H9 (cell line): Measurements from ENCODE around the gene DDC. TPM values are rescaled to one million over a fixed set of nuclear protein-coding genes. Genes with fewer than 3 reads are reported as not detected.

ENCODE experiments used
- DNase-seq: peaks from one replicate; pipeline ENCODE4 v3.0.0-alpha.2; 2017
- H2AFZ ChIP-seq: one replicate; pipeline ENCODE4 v1.6.1; 2013; ENCODE audit warnings: mild to moderate bottlenecking, low read length, control low read depth, moderate library complexity
- H2AK5ac ChIP-seq: 2 replicates; pipeline ENCODE4 v1.6.1; 2013; ENCODE audit warnings: low read length, control low read depth, mixed read lengths; ENCODE audit not compliant: insufficient read length
- H2BK120ac ChIP-seq: one replicate; pipeline ENCODE4 v1.6.1; 2013; ENCODE audit warnings: low read depth, mild to moderate bottlenecking, low read length, control low read depth, inconsistent platforms; ENCODE audit not compliant: poor library complexity, severe bottlenecking
- H2BK12ac ChIP-seq: 2 replicates; pipeline ENCODE4 v1.6.1; 2013; ENCODE audit warnings: low read length, control low read depth, mixed read lengths, low read depth; ENCODE audit not compliant: insufficient read length
- H2BK15ac ChIP-seq: 2 replicates; pipeline ENCODE4 v1.6.1; 2013; ENCODE audit warnings: low read depth, low read length, control low read depth
- H2BK20ac ChIP-seq: one replicate; pipeline ENCODE4 v1.6.1; 2013; ENCODE audit warnings: low read depth, mild to moderate bottlenecking, low read length, control low read depth, inconsistent platforms; ENCODE audit not compliant: poor library complexity, severe bottlenecking
- H2BK5ac ChIP-seq: 2 replicates; pipeline ENCODE4 v1.6.1; 2013; ENCODE audit warnings: low read length, control low read depth, mixed read lengths; ENCODE audit not compliant: insufficient read length
- H3K14ac ChIP-seq: 2 replicates; pipeline ENCODE4 v1.6.1; 2013; ENCODE audit warnings: low read length, control low read depth; ENCODE audit not compliant: insufficient read depth
- H3K18ac ChIP-seq: 2 replicates; pipeline ENCODE4 v1.6.1; 2013; ENCODE audit warnings: low read depth, mild to moderate bottlenecking, mixed read lengths, low read length, control low read depth; ENCODE audit not compliant: insufficient read length
- H3K23ac ChIP-seq: 2 replicates; pipeline ENCODE4 v1.6.1; 2013; ENCODE audit warnings: low read length, control low read depth, mixed read lengths, low read depth; ENCODE audit not compliant: insufficient read length
- H3K23me2 ChIP-seq: 2 replicates; pipeline ENCODE4 v1.6.1; 2013; ENCODE audit warnings: low read depth, mild to moderate bottlenecking, mixed read lengths, low read length, control low read depth; ENCODE audit not compliant: insufficient read length, poor library complexity, severe bottlenecking
- H3K27ac ChIP-seq: 2 replicates; pipeline ENCODE4 v1.5.1; 2013; ENCODE audit warnings: low read length, control low read depth, mixed read lengths, low read depth; ENCODE audit not compliant: insufficient read length
- H3K27me3 ChIP-seq: 2 replicates; pipeline ENCODE4 v1.6.1; 2013; ENCODE audit warnings: low read length, control low read depth, inconsistent platforms; ENCODE audit not compliant: insufficient read depth
- H3K4ac ChIP-seq: 2 replicates; pipeline ENCODE4 v1.6.1; 2013; ENCODE audit warnings: low read depth, mild to moderate bottlenecking, control low read depth, inconsistent platforms, low read length, moderate library complexity
- H3K4me1 ChIP-seq: 2 replicates; pipeline ENCODE4 v1.6.1; 2013; ENCODE audit warnings: low read length, control low read depth, inconsistent platforms; ENCODE audit not compliant: insufficient read depth
- H3K4me2 ChIP-seq: 2 replicates; pipeline ENCODE4 v1.6.1; 2013; ENCODE audit warnings: low read length, control low read depth, mixed read lengths; ENCODE audit not compliant: insufficient read length, insufficient read depth
- H3K56ac ChIP-seq: 2 replicates; pipeline ENCODE4 v1.6.1; 2013; ENCODE audit warnings: low read depth, mild to moderate bottlenecking, mixed read lengths, low read length, control low read depth; ENCODE audit not compliant: insufficient read length
- H3K79me1 ChIP-seq: 2 replicates; pipeline ENCODE4 v1.6.1; 2013; ENCODE audit warnings: low read depth, mild to moderate bottlenecking, moderate library complexity, low read length, control low read depth, inconsistent platforms; ENCODE audit not compliant: insufficient read depth, poor library complexity, severe bottlenecking
- H3K79me2 ChIP-seq: 2 replicates; pipeline ENCODE4 v1.6.1; 2013; ENCODE audit warnings: low read length, control low read depth, inconsistent platforms; ENCODE audit not compliant: insufficient read depth
- H3K9ac ChIP-seq: 2 replicates; pipeline ENCODE4 v1.6.1; 2013; ENCODE audit warnings: low read length, control low read depth, mixed read lengths; ENCODE audit not compliant: insufficient read length; ENCODE audit errors: extremely low read depth
- H3K9me3 ChIP-seq: one replicate; pipeline ENCODE4 v1.6.1; 2013; ENCODE audit warnings: low read depth, low read length, inconsistent platforms; ENCODE audit not compliant: control insufficient read depth
- H3T11ph ChIP-seq: one replicate; pipeline ENCODE4 v1.6.1; 2013; ENCODE audit warnings: mild to moderate bottlenecking, low read length, control low read depth, inconsistent platforms
- H4K20me1 ChIP-seq: one replicate; pipeline ENCODE4 v1.6.1; 2013; ENCODE audit not compliant: control insufficient read depth, insufficient read length, insufficient read depth
- H4K5ac ChIP-seq: 2 replicates; pipeline ENCODE4 v1.6.1; 2013; ENCODE audit warnings: low read depth, mild to moderate bottlenecking, mixed read lengths, low read length, control low read depth; ENCODE audit not compliant: insufficient read length
- H4K8ac ChIP-seq: replicated peaks from 2 replicates; pipeline ENCODE4 v1.6.1; 2013; ENCODE audit warnings: low read length, control low read depth, mixed read lengths, low read depth; ENCODE audit not compliant: insufficient read length
- H4K91ac ChIP-seq: 2 replicates; pipeline ENCODE4 v1.6.1; 2013; ENCODE audit warnings: low read depth, mild to moderate bottlenecking, moderate library complexity, mixed read lengths, low read length, control low read depth; ENCODE audit not compliant: insufficient read length
- H3K27ac Mint-ChIP-seq, 3 experiments: 2 replicates in 2 of 3; 3 replicates in 1 of 3; pipeline ENCODE4 v1.8.0; 2020 to 2021; ENCODE audit warnings: mixed read lengths in 3 of 3, mild to moderate bottlenecking in 1 of 3, moderate library complexity in 1 of 3
- H3K27me3 Mint-ChIP-seq: 2 replicates; pipeline ENCODE4 v1.8.0; 2021; ENCODE audit warnings: low read depth, mild to moderate bottlenecking, moderate library complexity, mixed read lengths
- H3K36me3 Mint-ChIP-seq, 3 experiments: 2 replicates in 2 of 3; 3 replicates in 1 of 3; pipeline ENCODE4 v1.8.0; 2020 to 2021; ENCODE audit warnings: low read depth in 3 of 3, mixed read lengths in 3 of 3; ENCODE audit not compliant: insufficient read depth in 1 of 3
- H3K4me1 Mint-ChIP-seq, 2 experiments: 2 replicates each; pipeline ENCODE4 v1.8.0; 2020; ENCODE audit warnings: mixed read lengths in 2 of 2
- H3K4me3 Mint-ChIP-seq, 2 experiments: 2 replicates in 1 of 2; 3 replicates in 1 of 2; pipeline ENCODE4 v1.8.0; 2020 to 2021; ENCODE audit warnings: mild to moderate bottlenecking in 2 of 2, mixed read lengths in 2 of 2, moderate library complexity in 1 of 2
- H3K9me3 Mint-ChIP-seq, 2 experiments: 2 replicates in 1 of 2; 3 replicates in 1 of 2; pipeline ENCODE4 v1.8.0; 2020; ENCODE audit warnings: mild to moderate bottlenecking in 2 of 2, mixed read lengths in 2 of 2, moderate library complexity in 1 of 2
- CTCF ChIP-seq: fragments of 200-600 bp; sonication (generic); conservative IDR thresholded peaks from 3 replicates; pipeline ENCODE4 v1.8.0; 2021; ENCODE audit warnings: antibody characterized with exemption, mild to moderate bottlenecking
- total RNA-seq: library from RNA; stranded (reverse); gene quantifications from 2 replicates; pipeline ENCODE4 v1.2.1, GENCODE V29; 2021

DDC gene
- total RNA-seq, 1 experiment from 2014 or later = not detected

- Histone ChIP-seq H2BK5ac (no peak overlapping the region), H2AK5ac (no peak overlapping the region), H3K23ac (no peak overlapping the region), H3T11ph (no peak overlapping the region), H2BK20ac (no peak overlapping the region), H3K27ac (no peak overlapping the region), H3K56ac (no peak overlapping the region), H3K9me3 (no peaks in the 10 kb centered on the region), H2BK12ac (no peak overlapping the region), H3K4me2 (no peak overlapping the region), H3K79me1 (no peaks in the 10 kb centered on the region), H3K9ac (no peak overlapping the region), H4K5ac (no peak overlapping the region), H3K14ac (no peak overlapping the region), H3K4ac (no peak overlapping the region), H4K91ac (no peak overlapping the region), H4K20me1 (no peaks in the 10 kb centered on the region), H2BK120ac (no peak overlapping the region), H2AFZ (no peak overlapping the region), H3K23me2 (no peaks in the 10 kb centered on the region), H2BK15ac (no peak overlapping the region), H3K27me3 (no peaks in the 10 kb centered on the region), H3K18ac (no peak overlapping the region), H3K4me1 (no peaks in the 10 kb centered on the region), H3K79me2 (no peaks in the 10 kb centered on the region), H4K8ac (no peak overlapping the region)
- TF ChIP-seq CTCF = no peak
- Mint-ChIP-seq H3K27me3 (peaks cover 5% of the 10 kb centered on the region; the same call in 1 of the 2 replicates), H3K4me3 (no peak overlapping the region), H3K36me3 (peaks cover 0 to 3% (median under 1%) of the 10 kb centered on the region in 3 experiments; a peak in 3 of 7 replicates), H3K9me3 (peaks cover 23 to 35% of the 10 kb centered on the region in 2 experiments), H3K4me1 (peaks cover 2 to 5% of the 10 kb centered on the region in 2 experiments; a peak in 3 of 4 replicates), H3K27ac (no peak overlapping the region)
- DNase-seq = no peak
Observed at GRCh38 chr7:50488379-50488778, 76.8 kb downstream of the DDC start.
